ENCODE measurements around the gene LEPROT.

Gene LEPROT

DNA sequence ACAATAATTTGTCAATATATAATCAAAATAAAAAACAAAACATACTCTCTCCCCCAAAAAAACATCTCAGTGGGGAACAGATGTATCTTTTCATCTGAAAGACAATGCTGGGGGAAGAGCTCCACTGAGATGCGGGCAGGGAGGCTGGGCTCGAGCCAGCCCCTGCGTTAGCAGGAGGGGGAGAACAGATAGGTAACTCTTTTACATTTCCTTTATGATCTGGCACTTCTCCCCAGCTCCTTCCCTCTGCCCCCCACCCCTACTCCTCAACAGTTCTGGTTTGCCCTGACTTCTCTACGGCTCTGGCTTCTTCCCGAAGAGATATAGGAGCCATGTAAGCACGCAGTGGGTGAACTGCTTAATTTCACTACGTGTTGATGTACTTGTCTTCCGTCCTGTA is 12.4 kb downstream of the LEPROT start:
- H3K4me3 ChIP-seq (ENCODE audit: low read depth, low read length): no peak overlapping the region
- peaks cover 5 to 27% of the 10 kb centered on the region in 2 experiments; a peak in 2 of 3 replicates for H3K36me3 ChIP-seq (ENCODE audit: control insufficient read depth in 2 of 2, insufficient read depth in 1 of 2, low read length in 2 of 2)
- H3K4me1 ChIP-seq (ENCODE audit: control insufficient read depth, insufficient read depth, low read length): no peaks in the 10 kb centered on the region
- ChIA-PET POLR2A (no interaction called here), CTCF (interaction anchor here (2.6 kb wide), 1 partner anchor 255 kb away, joined by 10 read pairs; no protein-coding TSS in a partner anchor)
- H3K27ac ChIP-seq (ENCODE audit: extremely low read depth, low read depth, low read length): no peak overlapping the region
- no peaks in the 10 kb centered on the region for H3K9me3 ChIP-seq (ENCODE audit: control insufficient read depth, insufficient read depth, low read depth, low read length)
- no peak for TF ChIP-seq KLF1 (tag by site-specific recombination; IDR thresholded peaks at IDR 0.05)
- TF ChIP-seq GLI4 (tag by site-specific recombination; IDR thresholded peaks at IDR 0.05): no peak
- TF ChIP-seq ZFP3 (tag by site-specific recombination; IDR thresholded peaks at IDR 0.05; ENCODE audit: low read depth): no peak
- TF ChIP-seq ZNF354C (tag by site-specific recombination; IDR thresholded peaks at IDR 0.05; ENCODE audit: borderline replicate concordance, low read depth): no peak
- TF ChIP-seq ZNF341 (tag by site-specific recombination; IDR thresholded peaks at IDR 0.05; ENCODE audit: low read depth): no peak
- TF ChIP-seq ZNF548 (tag by site-specific recombination; IDR thresholded peaks at IDR 0.05): no peak
- TF ChIP-seq ZNF830 (tag by site-specific recombination; IDR thresholded peaks at IDR 0.05; ENCODE audit: low read depth): no peak
- no peak for TF ChIP-seq ZNF677 (tag by site-specific recombination; IDR thresholded peaks at IDR 0.05)
- TF ChIP-seq, protein P1, sequence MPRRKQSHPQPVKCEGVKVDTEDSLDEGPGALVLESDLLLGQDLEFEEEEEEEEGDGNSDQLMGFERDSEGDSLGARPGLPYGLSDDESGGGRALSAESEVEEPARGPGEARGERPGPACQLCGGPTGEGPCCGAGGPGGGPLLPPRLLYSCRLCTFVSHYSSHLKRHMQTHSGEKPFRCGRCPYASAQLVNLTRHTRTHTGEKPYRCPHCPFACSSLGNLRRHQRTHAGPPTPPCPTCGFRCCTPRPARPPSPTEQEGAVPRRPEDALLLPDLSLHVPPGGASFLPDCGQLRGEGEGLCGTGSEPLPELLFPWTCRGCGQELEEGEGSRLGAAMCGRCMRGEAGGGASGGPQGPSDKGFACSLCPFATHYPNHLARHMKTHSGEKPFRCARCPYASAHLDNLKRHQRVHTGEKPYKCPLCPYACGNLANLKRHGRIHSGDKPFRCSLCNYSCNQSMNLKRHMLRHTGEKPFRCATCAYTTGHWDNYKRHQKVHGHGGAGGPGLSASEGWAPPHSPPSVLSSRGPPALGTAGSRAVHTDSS (tag by site-specific recombination; IDR thresholded peaks at IDR 0.05): no peak
- no peak for TF ChIP-seq ZNF843 (tag by site-specific recombination; IDR thresholded peaks at IDR 0.05)
- no peak for TF ChIP-seq ZNF596 (tag by site-specific recombination; IDR thresholded peaks at IDR 0.05)
- TF ChIP-seq ZNF112 (tag by site-specific recombination; IDR thresholded peaks at IDR 0.05): no peak
- TF ChIP-seq ZNF623 (tag by site-specific recombination; IDR thresholded peaks at IDR 0.05): no peak
- TF ChIP-seq ZNF146 (tag by site-specific recombination; IDR thresholded peaks at IDR 0.05): no peak
- TF ChIP-seq TCF7L2 (IDR thresholded peaks at IDR 0.05; ENCODE audit: borderline replicate concordance, low read depth, low read length): no peak
- TF ChIP-seq KLF10 (tag by site-specific recombination; IDR thresholded peaks at IDR 0.05): no peak

DNA sequence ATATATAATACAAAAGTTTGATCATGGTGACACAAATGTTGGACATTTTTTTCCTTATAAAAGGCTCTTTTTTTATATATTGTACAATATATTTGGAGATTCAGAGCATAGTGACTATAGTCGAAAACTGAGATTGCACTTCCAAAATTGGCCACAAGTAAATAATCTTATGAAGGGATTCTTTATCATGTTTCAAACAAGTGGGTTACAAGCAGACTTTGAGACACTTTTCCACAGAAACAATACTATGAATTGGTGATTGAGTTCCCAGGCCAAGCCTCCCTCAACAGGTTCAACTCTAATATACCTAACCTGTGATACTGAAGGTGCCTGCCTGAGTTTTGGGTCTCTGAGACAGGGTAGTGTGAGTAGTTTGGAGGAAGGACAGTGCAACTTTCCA is 13.8 kb downstream of the LEPROT start:
- H3K27ac ChIP-seq (ENCODE audit: extremely low read depth, low read depth, low read length): no peak overlapping the region
- H3K9me3 ChIP-seq (ENCODE audit: control insufficient read depth, insufficient read depth, low read depth, low read length): no peaks in the 10 kb centered on the region
- TF ChIP-seq, protein P2, sequence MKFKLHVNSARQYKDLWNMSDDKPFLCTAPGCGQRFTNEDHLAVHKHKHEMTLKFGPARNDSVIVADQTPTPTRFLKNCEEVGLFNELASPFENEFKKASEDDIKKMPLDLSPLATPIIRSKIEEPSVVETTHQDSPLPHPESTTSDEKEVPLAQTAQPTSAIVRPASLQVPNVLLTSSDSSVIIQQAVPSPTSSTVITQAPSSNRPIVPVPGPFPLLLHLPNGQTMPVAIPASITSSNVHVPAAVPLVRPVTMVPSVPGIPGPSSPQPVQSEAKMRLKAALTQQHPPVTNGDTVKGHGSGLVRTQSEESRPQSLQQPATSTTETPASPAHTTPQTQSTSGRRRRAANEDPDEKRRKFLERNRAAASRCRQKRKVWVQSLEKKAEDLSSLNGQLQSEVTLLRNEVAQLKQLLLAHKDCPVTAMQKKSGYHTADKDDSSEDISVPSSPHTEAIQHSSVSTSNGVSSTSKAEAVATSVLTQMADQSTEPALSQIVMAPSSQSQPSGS (tag by site-specific recombination; IDR thresholded peaks at IDR 0.05; ENCODE audit: low read depth): no peak
- H3K4me3 ChIP-seq (ENCODE audit: low read depth, low read length): no peak overlapping the region
- CTCF ChIA-PET: interaction anchor here (0.7 to 2.6 kb wide), 4 partner anchors 12 to 253 kb away, joined by 3 to 10 read pairs (median 3); no protein-coding TSS in a partner anchor
- no peaks in the 10 kb centered on the region for H3K4me1 ChIP-seq (ENCODE audit: control insufficient read depth, insufficient read depth, low read length)
- H3K36me3 ChIP-seq (ENCODE audit: control insufficient read depth in 2 of 2, insufficient read depth in 1 of 2, low read length in 2 of 2): peaks cover 5 to 23% of the 10 kb centered on the region in 2 experiments; a peak in 2 of 3 replicates
- POLR2A ChIA-PET: no interaction called here

DNA sequence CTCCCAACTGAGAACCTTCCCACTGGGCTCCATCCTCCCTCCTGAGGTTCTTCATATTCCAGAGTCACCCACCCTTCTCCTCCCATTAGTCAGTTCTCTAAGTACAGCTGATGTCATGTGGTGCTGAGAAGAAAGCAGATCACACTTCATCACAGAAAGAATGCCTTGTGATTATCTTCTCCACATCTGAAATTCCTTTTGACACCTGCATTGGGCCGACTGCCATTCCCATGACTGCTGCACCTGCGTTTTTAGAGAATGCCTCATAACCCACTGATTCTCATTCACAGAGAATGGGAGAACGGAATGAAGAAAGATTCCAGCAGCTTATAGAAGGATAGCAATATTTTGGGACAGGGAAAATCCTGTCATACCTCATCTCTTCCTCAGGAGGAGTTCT is 14.3 kb downstream of the LEPROT start:
- Histone ChIP-seq H3K27ac (ENCODE audit: extremely low read depth, low read depth, low read length) (no peak overlapping the region), H3K36me3 (ENCODE audit: control insufficient read depth in 2 of 2, insufficient read depth in 1 of 2, low read length in 2 of 2) (peaks cover 5 to 22% of the 10 kb centered on the region in 2 experiments; a peak in 2 of 3 replicates), H3K4me1 (ENCODE audit: control insufficient read depth, insufficient read depth, low read length) (no peaks in the 10 kb centered on the region), H3K9me3 (ENCODE audit: control insufficient read depth, insufficient read depth, low read depth, low read length) (no peaks in the 10 kb centered on the region), H3K4me3 (ENCODE audit: low read depth, low read length) (no peak overlapping the region)
- CTCF ChIA-PET: interaction anchor here (0.6 to 2.6 kb wide), 5 partner anchors 14 to 309 kb away, joined by 3 to 10 read pairs (median 4); no protein-coding TSS in a partner anchor
- POLR2A ChIA-PET: no interaction called here
- TF ChIP-seq ZNF133 (tag by site-specific recombination; IDR thresholded peaks at IDR 0.05) (no peak), ZNF324 (tag by site-specific recombination; IDR thresholded peaks at IDR 0.05) (no peak), EGR2 (tag by site-specific recombination; IDR thresholded peaks at IDR 0.05; ENCODE audit: low read depth) (no peak), ZNF521 (tag by site-specific recombination; IDR thresholded peaks at IDR 0.05) (no peak), GLIS1 (tag by site-specific recombination; IDR thresholded peaks at IDR 0.05) (no peak), ZBTB21 (tag by site-specific recombination; IDR thresholded peaks at IDR 0.05) (no peak), ZNF600 (tag by site-specific recombination; IDR thresholded peaks at IDR 0.05) (no peak), ZNF792 (tag by site-specific recombination; IDR thresholded peaks at IDR 0.05) (no peak), ZNF155 (tag by site-specific recombination; IDR thresholded peaks at IDR 0.05) (no peak), KLF9 (tag by site-specific recombination; IDR thresholded peaks at IDR 0.05; ENCODE audit: low read depth) (no peak)
- TF ChIP-seq, protein P3, sequence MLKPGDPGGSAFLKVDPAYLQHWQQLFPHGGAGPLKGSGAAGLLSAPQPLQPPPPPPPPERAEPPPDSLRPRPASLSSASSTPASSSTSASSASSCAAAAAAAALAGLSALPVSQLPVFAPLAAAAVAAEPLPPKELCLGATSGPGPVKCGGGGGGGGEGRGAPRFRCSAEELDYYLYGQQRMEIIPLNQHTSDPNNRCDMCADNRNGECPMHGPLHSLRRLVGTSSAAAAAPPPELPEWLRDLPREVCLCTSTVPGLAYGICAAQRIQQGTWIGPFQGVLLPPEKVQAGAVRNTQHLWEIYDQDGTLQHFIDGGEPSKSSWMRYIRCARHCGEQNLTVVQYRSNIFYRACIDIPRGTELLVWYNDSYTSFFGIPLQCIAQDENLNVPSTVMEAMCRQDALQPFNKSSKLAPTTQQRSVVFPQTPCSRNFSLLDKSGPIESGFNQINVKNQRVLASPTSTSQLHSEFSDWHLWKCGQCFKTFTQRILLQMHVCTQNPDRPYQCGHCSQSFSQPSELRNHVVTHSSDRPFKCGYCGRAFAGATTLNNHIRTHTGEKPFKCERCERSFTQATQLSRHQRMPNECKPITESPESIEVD (tag by site-specific recombination; IDR thresholded peaks at IDR 0.05): no peak
- TF ChIP-seq, protein P4, sequence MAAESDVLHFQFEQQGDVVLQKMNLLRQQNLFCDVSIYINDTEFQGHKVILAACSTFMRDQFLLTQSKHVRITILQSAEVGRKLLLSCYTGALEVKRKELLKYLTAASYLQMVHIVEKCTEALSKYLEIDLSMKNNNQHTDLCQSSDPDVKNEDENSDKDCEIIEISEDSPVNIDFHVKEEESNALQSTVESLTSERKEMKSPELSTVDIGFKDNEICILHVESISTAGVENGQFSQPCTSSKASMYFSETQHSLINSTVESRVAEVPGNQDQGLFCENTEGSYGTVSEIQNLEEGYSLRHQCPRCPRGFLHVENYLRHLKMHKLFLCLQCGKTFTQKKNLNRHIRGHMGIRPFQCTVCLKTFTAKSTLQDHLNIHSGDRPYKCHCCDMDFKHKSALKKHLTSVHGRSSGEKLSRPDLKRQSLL (tag by site-specific recombination; IDR thresholded peaks at IDR 0.05): no peak

Measured in HEK293 (cell line).